A549 (cell line): ENCODE measurements around the gene ZNF132. TPM values are rescaled to one million over a fixed set of nuclear protein-coding genes. Genes with fewer than 3 reads are reported as not detected.

Source experiments
- ATAC-seq, 2 experiments: fragments of 200-7000 bp in 1 of 2; fragments of >200 bp in 1 of 2; cut with Nextera tagmentation in 1 of 2; cut with Tn5 transposase in 1 of 2; 3 replicates each; pipeline versions ENCODE4 v1.8.0 to v1.9.1; 2018 to 2020; ENCODE audit warnings: mild to moderate bottlenecking in 1 of 2, moderate library complexity in 1 of 2
- CTCF ChIA-PET: fragments of 300-600 bp; sonication (Branson Sonifier 250); formaldehyde crosslinking; extraction: SDS; loops from one replicate; lab custom pipeline; 2021; ENCODE audit warnings: antibody characterized with exemption, inconsistent platforms; lab: Yijun Ruan, JAX
- POLR2A ChIA-PET: fragments of 350-600 bp; formaldehyde crosslinking; extraction: SDS; loops from one replicate; lab custom pipeline; 2021; ENCODE audit warnings: antibody characterized with exemption, inconsistent platforms; lab: Yijun Ruan, JAX
- DNase-seq, 2 experiments: peaks; one replicate each; pipeline versions ENCODE4 v3.0.0 to v3.0.0-alpha.2; 2011 to 2016; ENCODE audit warnings: low read depth in 1 of 2, low spot score in 1 of 2
- FAIRE-seq: peaks from 2 replicates; lab custom pipeline; 2011; peaks lifted over from hg19 to GRCh38; lab: Jason Lieb, UNC
- H3K27ac ChIP-seq, 2 experiments: fragments of >200 bp; sonication (Bioruptor Twin); formaldehyde crosslinking; 3 replicates each; pipeline ENCODE4 v1.5.1; 2016 to 2017
- H3K4me1 ChIP-seq: fragments of >200 bp; sonication (Bioruptor Twin); formaldehyde crosslinking; 3 replicates; pipeline ENCODE4 v1.6.1; 2016
- H3K4me2 ChIP-seq: fragments of >200 bp; sonication (Bioruptor Twin); formaldehyde crosslinking; 3 replicates; pipeline ENCODE4 v1.6.1; 2016
- H3K4me3 ChIP-seq: fragments of >200 bp; sonication (Bioruptor Twin); formaldehyde crosslinking; 3 replicates; pipeline ENCODE4 v1.5.1; 2016
- H3K9me3 ChIP-seq: fragments of >200 bp; sonication (Bioruptor Twin); formaldehyde crosslinking; 3 replicates; pipeline ENCODE4 v1.6.1; 2016
- BCL3 ChIP-seq: fragments of >200 bp; sonication (Bioruptor Twin); formaldehyde crosslinking; IDR thresholded peaks from 3 replicates; pipeline ENCODE4 v1.6.1; 2016
- BHLHE40 ChIP-seq: IDR thresholded peaks from 2 replicates; pipeline ENCODE4 v1.6.1; 2012; ENCODE audit warnings: low read depth, low read length, inconsistent platforms
- CBX2 ChIP-seq: fragments of 200-600 bp; sonication (generic); IDR thresholded peaks from 2 replicates; pipeline ENCODE4 v1.6.1; 2016; ENCODE audit warnings: low read depth, mild to moderate bottlenecking, borderline replicate concordance
- CBX8 ChIP-seq: fragments of 200-600 bp; sonication (generic); IDR thresholded peaks from 2 replicates; pipeline ENCODE4 v1.6.1; 2016
- CEBPB ChIP-seq, 2 experiments: fragments of >200 bp in 1 of 2; sonication (Bioruptor Twin) in 1 of 2; formaldehyde crosslinking in 1 of 2; IDR thresholded peaks; 2 replicates each; pipeline ENCODE4 v1.6.1; 2012 to 2016
- CHD4 ChIP-seq: fragments of 200-600 bp; sonication (generic); IDR thresholded peaks from 2 replicates; pipeline ENCODE4 v1.6.1; 2016; ENCODE audit warnings: antibody characterized with exemption, mild to moderate bottlenecking, borderline replicate concordance
- CTCF ChIP-seq: fragments of >200 bp; sonication (Bioruptor Twin); formaldehyde crosslinking; IDR thresholded peaks from 3 replicates; pipeline ENCODE4 v1.5.1; 2016
- EHMT2 ChIP-seq: fragments of 200-600 bp; sonication (generic); IDR thresholded peaks from 2 replicates; pipeline ENCODE4 v1.6.1; 2016; ENCODE audit warnings: antibody characterized with exemption, low read depth, mild to moderate bottlenecking, moderate library complexity
- ESRRA ChIP-seq: fragments of 150-350 bp; IDR thresholded peaks from 2 replicates; pipeline ENCODE4 v1.6.1; 2014; ENCODE audit warnings: mild to moderate bottlenecking, low read length, borderline replicate concordance
- FOSL2 ChIP-seq, 2 experiments: fragments of 450-650 bp in 1 of 2; fragments of >200 bp in 1 of 2; sonication (Bioruptor Twin) in 1 of 2; formaldehyde crosslinking; IDR thresholded peaks; 2 replicates each; pipeline versions ENCODE4 v1.5.0 to v1.6.1; 2016 to 2020; ENCODE audit warnings: mild to moderate bottlenecking in 1 of 2, moderate library complexity in 1 of 2
- GATA3 ChIP-seq: IDR thresholded peaks from 2 replicates; pipeline ENCODE4 v1.6.1; 2012; ENCODE audit warnings: borderline replicate concordance
- HEYL ChIP-seq: fragments of 250-450 bp; sonication (Bioruptor Pico); IDR thresholded peaks from 2 replicates; pipeline ENCODE4 v1.8.0; 2021; ENCODE audit warnings: mild to moderate bottlenecking, moderate library complexity
- HOXA7 ChIP-seq: fragments of 250-450 bp; sonication (Bioruptor Pico); IDR thresholded peaks from 2 replicates; pipeline ENCODE4 v1.5.0; 2020; ENCODE audit warnings: mild to moderate bottlenecking, moderate library complexity
- HOXB13 ChIP-seq: fragments of 250-450 bp; sonication (Bioruptor Pico); IDR thresholded peaks from 2 replicates; pipeline ENCODE4 v1.5.0; 2020; ENCODE audit warnings: low read depth, mild to moderate bottlenecking, moderate library complexity
- JUNB ChIP-seq: fragments of >200 bp; sonication (Bioruptor Twin); formaldehyde crosslinking; IDR thresholded peaks from 2 replicates; pipeline ENCODE4 v1.6.1; 2016
- KDM1A ChIP-seq: fragments of 200-600 bp; sonication (generic); IDR thresholded peaks from 2 replicates; pipeline ENCODE4 v1.6.1; 2016; ENCODE audit warnings: low read depth, mild to moderate bottlenecking
- MAX ChIP-seq: IDR thresholded peaks from 2 replicates; pipeline ENCODE4 v1.6.1; 2012
- NR3C1 ChIP-seq: fragments of >200 bp; sonication (Bioruptor Twin); formaldehyde crosslinking; IDR thresholded peaks from 3 replicates; pipeline ENCODE4 v1.6.1; 2017
- PBX3 ChIP-seq: IDR thresholded peaks from 2 replicates; pipeline ENCODE4 v1.6.1; 2012
- RARB ChIP-seq: fragments of 250-450 bp; sonication (Bioruptor Pico); IDR thresholded peaks from 2 replicates; pipeline ENCODE4 v1.8.0; 2021; ENCODE audit warnings: mild to moderate bottlenecking, moderate library complexity
- RNF2 ChIP-seq: fragments of 200-600 bp; sonication (generic); IDR thresholded peaks from 2 replicates; pipeline ENCODE4 v1.6.1; 2016; ENCODE audit warnings: low read depth, mild to moderate bottlenecking, antibody characterized with exemption, moderate library complexity, borderline replicate concordance
- TFCP2L1 ChIP-seq: fragments of 250-450 bp; sonication (Bioruptor Pico); IDR thresholded peaks from 2 replicates; pipeline ENCODE4 v1.5.0; 2021; ENCODE audit warnings: mild to moderate bottlenecking
- TP53 ChIP-seq: fragments of 250-450 bp; sonication (Bioruptor Pico); IDR thresholded peaks from 2 replicates; pipeline ENCODE4 v1.5.0; 2021; ENCODE audit warnings: mild to moderate bottlenecking, moderate library complexity
- ZNF302 ChIP-seq: fragments of 250-450 bp; sonication (Bioruptor Pico); IDR thresholded peaks from 2 replicates; pipeline ENCODE4 v1.9.0; 2021; ENCODE audit warnings: inconsistent platforms, mild to moderate bottlenecking, moderate library complexity
- WGBS: methylation state at CpG from one replicate; pipeline ENCODE4 v1.1.6; 2017; ENCODE audit errors: missing lambda C conversion rate; 5-methylcytosine and 5-hydroxymethylcytosine counted together
- polyA plus RNA-seq, 4 experiments: library from polyadenylated mRNA; depleted of rRNA in 3 of 4; stranded (reverse); fragments of >200 nt; fragmentation: RNase III in 1 of 4; extraction: RNeasy Plus Mini Kit Qiagen cat#74134 plus additional on column Dnase treatment in 1 of 4; gene quantifications; 2 replicates in 3 of 4; 3 replicates in 1 of 4; pipeline ENCODE4 v1.2.3, GENCODE V29; 2011 to 2017

Gene ZNF132
- polyA plus RNA-seq, 2 of the 4 experiments (the other 2 are of a cell fraction) = 0.05 to 0.16 TPM

GRCh38 chr19:58460039-58460438 lies 20.1 kb upstream of the ZNF132 start:
- no peak for FAIRE-seq
- no peak for ATAC-seq
- no peak for DNase-seq

GRCh38 chr19:58456111-58456510 lies 16.2 kb upstream of the ZNF132 start:
- Histone ChIP-seq H3K9me3 (no peaks in the 10 kb centered on the region), H3K4me2 (no peak overlapping the region), H3K27ac (no peak overlapping the region), H3K4me1 (no peaks in the 10 kb centered on the region), H3K4me3 (no peak overlapping the region)
- ATAC-seq (no peak), FAIRE-seq (no peak), DNase-seq (no peak)
- TF ChIP-seq MAX = no peak
- TF ChIP-seq ZNF302 (CRISPR knock-in tag) = no peak
- no peak for TF ChIP-seq CHD4
- TF ChIP-seq CBX8 = no peak
- no peak for TF ChIP-seq HOXA7 (CRISPR knock-in tag)
- no peak for TF ChIP-seq CBX2
- TF ChIP-seq CEBPB (IDR thresholded peaks at IDR 0.05) = no peak
- no peak for TF ChIP-seq EHMT2
- TF ChIP-seq RNF2 = no peak
- TF ChIP-seq ESRRA = no peak
- no peak for TF ChIP-seq HOXB13 (CRISPR knock-in tag)
- no peak for TF ChIP-seq PBX3
- TF ChIP-seq RARB = no peak
- POLR2A ChIA-PET = no interaction called here
- CTCF ChIA-PET = interaction anchor here (0.6 to 1.5 kb wide), 3 partner anchors 10 to 39 kb away, joined by 3 to 4 read pairs (median 3); partner anchors contain the start of gene ZNF324
- 97% methylated on average over 35 of the region's 35 CpGs for WGBS

More at GRCh38 chr19:58460039-58460438, 20.1 kb upstream of the ZNF132 start:
- no peaks in the 10 kb centered on the region for H3K4me1 ChIP-seq
- 52% methylated on average over 2 of the region's 2 CpGs for WGBS
- POLR2A ChIA-PET = no interaction called here
- CTCF ChIA-PET = interaction anchor here (0.7 to 3.3 kb wide), 2 partner anchors 15 to 59 kb away, joined by 3 to 14 read pairs; partner anchors contain the start of gene ZBTB45
- no peak overlapping the region for H3K4me2 ChIP-seq
- H3K4me3 ChIP-seq = no peak overlapping the region
- TF ChIP-seq FOSL2 (IDR thresholded peaks at IDR 0.05) = no peak
- peak; percentile 60; the same call in 1 of the 2 replicates for TF ChIP-seq FOSL2 (CRISPR knock-in tag; IDR thresholded peaks at IDR 0.05)
- no peak for TF ChIP-seq EHMT2
- H3K9me3 ChIP-seq = no peaks in the 10 kb centered on the region
- H3K27ac ChIP-seq = no peak overlapping the region

- no peak overlapping the region for H3K4me2 ChIP-seq
- 91% methylated on average over 16 of the region's 21 CpGs for WGBS
- CTCF ChIA-PET = interaction anchor here (0.6 to 1.0 kb wide), 3 partner anchors 8 to 38 kb away, joined by 3 read pairs; no protein-coding TSS in a partner anchor
- FAIRE-seq (no peak), ATAC-seq (no peak), DNase-seq (no peak)
- peaks cover under 1% of the 10 kb centered on the region; the same call in 2 of the 3 replicates for H3K9me3 ChIP-seq
- POLR2A ChIA-PET = no interaction called here
- H3K4me1 ChIP-seq = no peaks in the 10 kb centered on the region
- no peak for TF ChIP-seq JUNB
- no peak for TF ChIP-seq BHLHE40
- TF ChIP-seq ESRRA = no peak
- no peak for TF ChIP-seq TP53
- TF ChIP-seq HOXB13 (CRISPR knock-in tag) = no peak
- TF ChIP-seq CTCF = no peak
- TF ChIP-seq HEYL (CRISPR knock-in tag) = no peak
- TF ChIP-seq HOXA7 (CRISPR knock-in tag) = no peak
- no peak for TF ChIP-seq BCL3
- no peak for TF ChIP-seq NR3C1
- no peak for TF ChIP-seq TFCP2L1 (CRISPR knock-in tag)
- no peak for TF ChIP-seq RNF2
- no peak for TF ChIP-seq GATA3
- no peak for TF ChIP-seq KDM1A
- TF ChIP-seq EHMT2 = no peak
- H3K4me3 ChIP-seq = no peak overlapping the region
- no peak overlapping the region for H3K27ac ChIP-seq
Observed at GRCh38 chr19:58455306-58455705, 15.4 kb upstream of the ZNF132 start.
